GM21515 (cell line): ENCODE results near the gene NUDT3.
"Not testable (repeated sequence)": the region's sequence is repeated elsewhere in the genome, so short reads cannot be mapped to it uniquely, and the experiment has no call there.

Source experiments
- ATAC-seq: cut with Tn5 transposase; IDR thresholded peaks from one replicate; pipeline ENCODE4 v1.9.1; 2021; ENCODE audit not compliant: unreplicated experiment

NUDT3 gene

GRCh38 chr6:34393191-34393965, 909 bp upstream of the NUDT3 start:
- ATAC-seq: no peak

- peak; percentile 24 for ATAC-seq
Measured at GRCh38 chr6:34391786-34392496, 528 bp downstream of the NUDT3 start.

DNA sequence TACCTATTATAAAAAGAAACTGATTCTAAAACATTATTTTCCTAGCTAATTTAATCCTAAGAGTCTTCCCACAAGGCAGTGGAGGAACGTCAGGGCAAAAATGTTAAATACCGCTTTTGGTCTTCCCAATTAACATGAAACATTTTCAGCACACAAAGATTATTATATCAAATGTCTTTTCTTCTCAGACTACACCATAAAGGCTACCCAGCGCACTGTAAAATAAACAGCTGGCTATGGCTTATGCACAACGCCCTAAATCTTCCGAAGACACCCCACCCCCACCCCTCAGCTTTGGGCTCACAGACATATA, 1.0 kb downstream of the NUDT3 start:
- ATAC-seq: no peak

DNA sequence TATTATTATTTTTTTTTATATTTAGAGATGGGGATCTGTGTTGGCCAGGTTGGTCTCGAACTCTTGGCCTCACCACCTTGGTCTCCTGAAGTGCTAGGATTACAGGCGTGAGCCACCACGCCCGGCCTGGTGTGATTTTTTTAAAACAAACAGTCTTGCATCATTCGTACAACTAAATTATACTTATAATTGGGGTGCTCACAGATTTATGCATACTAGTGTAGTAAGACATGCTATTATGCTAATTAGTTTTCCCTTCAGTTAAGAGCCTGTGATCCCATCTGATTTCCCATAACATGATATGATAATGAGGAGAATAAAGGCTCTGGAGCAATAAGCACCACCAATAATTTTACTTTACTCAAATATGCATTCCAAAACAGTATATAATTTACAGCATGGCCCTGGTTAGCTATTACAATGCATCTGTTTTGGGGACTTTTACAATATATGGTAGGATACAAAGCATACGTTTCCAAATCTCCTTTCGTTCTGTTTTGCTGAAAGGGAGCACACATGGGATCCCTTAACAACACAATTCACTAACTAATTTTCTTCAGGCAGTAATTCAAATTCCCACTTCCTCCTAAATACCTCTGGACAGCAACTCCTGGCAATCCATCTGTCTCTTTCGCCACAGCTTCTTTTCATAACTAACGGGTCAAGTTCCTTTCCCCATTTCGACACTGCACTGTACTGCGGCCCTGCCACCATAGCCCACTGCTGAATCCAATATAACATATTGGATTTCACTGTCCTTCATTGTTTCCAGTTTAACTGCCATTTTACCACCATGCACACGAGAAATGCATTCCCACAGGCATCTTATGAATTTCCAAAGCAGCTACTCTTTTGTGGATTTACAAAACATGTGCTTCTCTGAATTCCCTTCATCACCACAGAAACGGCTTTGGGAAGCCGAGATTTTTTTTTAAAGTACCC, 1.7 kb downstream of the NUDT3 start:
- no peak for ATAC-seq

DNA sequence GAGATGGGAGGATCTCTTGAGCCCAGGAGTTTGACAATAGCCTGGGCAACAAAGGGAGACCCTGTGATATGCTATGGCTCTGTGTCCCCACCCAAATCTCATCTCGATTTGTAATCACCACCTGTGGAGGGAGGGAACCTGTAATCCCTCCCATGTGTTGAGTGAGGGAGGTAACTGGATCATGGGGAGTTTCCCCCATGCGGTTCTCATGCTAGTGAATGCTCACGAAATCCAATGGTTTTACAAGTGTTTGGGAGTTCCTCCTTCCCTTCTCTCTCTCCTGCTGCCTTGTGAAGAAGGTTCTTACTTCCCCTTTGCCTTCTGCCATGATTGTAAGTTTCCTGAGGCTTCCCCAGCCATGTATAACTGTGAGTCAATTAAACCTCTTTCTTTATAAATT, 3.4 kb downstream of the NUDT3 start:
- ATAC-seq: no peak

- ATAC-seq: no peak
Measured at GRCh38 chr6:34388421-34388820, 4.0 kb downstream of the NUDT3 start.

DNA sequence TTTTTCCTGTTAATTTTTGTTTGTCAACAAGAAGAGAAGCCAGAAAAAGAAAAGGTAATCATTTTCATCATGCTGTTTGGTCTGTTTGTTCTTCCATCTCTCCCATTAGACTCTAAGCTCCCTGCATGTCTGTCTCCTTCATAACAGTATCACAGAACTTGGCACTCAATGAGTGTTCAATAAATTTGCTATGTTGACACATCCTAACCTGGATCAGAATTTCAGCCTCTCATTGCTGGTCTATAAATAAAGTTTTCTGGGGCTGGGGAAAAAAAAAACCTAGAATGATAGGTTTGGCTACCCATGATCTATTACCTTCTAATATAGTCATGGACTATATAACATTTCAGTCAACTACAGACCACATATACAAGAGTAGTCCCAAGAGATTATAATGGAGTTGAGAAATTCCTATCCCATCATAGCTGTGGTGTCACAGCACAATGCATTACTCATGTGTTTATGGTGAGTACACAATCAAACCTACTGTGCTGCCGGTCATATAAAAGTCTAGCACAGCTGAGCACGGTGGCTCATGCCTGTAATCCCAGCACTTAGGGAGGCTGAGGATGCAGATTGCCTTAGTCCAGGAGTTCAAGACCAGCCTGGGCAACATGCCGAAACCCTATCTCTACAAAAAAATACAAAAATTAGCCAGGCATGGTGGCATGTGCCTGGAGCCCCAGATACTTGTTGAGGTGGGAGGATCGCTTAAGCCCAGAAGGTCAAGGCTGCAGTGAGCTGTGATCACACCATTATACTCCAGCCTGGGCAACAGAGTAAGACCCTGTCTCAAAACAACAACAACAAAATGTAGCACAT, 5.9 kb downstream of the NUDT3 start:
- ATAC-seq: no peak

GRCh38 chr6:34385793-34386195, 6.7 kb downstream of the NUDT3 start:
- ATAC-seq: no peak

GRCh38 chr6:34384321-34385153, 7.9 kb downstream of the NUDT3 start:
- no peak for ATAC-seq

DNA sequence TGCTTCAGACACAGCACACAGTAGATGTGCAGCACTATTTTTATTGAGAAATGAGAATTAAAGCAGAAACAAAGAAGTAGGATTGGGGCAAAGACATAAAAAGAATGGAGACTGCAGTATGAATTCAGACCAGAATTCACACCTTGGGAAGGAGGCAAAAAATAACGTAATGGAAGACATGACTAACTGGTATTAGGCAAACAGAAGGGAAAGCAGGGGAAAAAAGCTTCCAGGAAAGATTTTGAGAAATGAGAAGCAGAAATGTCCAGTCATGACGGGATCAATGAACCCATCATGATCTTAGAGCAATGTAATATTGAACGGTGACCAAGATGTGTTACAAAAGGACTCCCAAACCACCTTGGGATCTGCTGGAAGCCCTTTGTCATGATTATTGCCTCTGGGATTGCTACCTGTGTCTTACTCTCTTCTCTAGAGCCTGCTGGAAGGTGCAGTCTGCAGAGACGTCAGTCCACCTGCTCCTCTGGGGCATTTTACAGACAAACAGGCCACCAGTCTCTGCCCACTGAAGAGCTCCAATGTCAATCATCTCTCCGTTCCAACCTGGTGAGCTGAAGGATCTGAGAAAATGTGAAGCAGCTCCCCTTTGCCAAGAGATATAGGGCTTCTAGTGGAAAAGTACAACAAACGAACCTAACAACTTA, 8.7 kb downstream of the NUDT3 start:
- no peak for ATAC-seq

GRCh38 chr6:34383161-34383631, 9.3 kb downstream of the NUDT3 start:
- no peak for ATAC-seq

DNA sequence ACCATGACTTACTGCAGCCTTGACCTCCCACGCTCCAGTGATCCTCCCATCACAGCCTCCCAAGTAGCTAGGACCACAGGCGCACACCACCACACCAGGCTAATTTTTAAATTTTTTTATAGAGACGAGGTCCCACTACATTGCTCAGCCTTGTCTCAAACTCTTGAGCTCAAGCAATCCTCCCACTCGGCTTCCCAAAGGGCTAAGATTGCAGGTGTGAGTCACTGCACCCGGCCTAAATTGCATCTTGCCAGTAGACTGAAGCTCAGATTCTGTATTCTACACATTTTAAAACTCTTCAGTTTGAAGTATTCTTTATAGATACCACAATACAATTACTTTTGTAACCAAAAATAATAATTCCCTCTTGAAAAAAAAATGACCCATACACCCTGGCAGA, 11.4 kb downstream of the NUDT3 start:
- ATAC-seq: no peak

DNA sequence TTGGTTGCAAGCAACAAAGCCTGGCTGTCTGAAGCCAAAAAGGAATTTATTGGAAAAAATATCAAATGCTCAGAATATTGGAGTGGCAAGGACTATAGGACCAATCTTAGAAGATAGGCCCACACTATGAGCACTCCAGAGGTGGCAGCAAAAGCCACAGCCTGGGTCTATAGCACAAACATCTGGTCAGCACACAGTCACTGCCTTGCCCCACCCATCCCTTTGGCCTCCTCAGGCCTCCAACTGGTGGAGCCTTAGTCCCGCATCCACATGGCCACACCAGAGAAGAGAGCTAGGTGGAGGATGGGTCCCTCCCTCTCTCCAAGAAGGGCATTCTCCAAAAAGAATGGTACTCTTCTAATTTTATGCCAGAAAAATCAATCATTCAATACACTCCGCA, 14.0 kb downstream of the NUDT3 start:
- no peak for ATAC-seq

- ATAC-seq: no peak
Measured at GRCh38 chr6:34377984-34378383, 14.5 kb downstream of the NUDT3 start.

DNA sequence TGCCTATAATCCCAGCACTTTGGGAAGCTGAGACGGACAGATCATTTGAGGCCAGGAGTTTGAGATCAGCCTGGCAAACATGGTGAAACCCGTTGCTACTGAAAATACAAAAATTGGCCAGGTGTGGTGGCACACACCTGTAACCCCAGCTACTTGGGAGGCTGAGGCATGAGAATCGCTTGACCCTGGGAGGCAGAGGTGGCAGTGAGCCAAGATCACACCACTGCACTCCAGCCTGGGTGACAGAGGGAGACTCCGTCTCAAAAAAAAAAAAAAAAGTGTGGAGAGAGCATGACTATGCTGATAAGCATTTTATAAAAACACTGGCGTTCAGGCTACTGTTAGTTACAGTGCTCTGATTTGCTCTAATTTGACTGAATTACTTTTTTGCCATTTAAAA, 14.9 kb downstream of the NUDT3 start:
- not testable (repeated sequence) for ATAC-seq

DNA sequence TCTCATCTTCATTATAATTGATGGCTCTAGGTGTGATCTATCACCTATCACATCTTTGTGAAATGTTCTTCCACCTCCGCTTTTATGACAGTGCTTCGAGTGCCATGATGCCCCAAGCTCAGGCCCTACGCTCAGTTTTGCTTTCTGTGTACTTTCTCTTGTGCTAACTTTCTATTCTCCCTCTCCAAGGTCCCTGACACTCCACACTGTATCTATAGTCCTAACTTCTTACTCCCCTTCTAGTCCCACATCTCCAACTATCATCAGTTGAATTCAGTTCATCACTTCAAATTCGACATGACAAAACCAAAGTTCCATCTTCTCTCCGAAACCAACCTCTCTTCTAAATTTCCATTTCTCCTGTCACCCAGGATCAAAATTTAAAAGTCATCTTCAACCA, 16.6 kb downstream of the NUDT3 start:
- no peak for ATAC-seq

- no peak for ATAC-seq
Measured at GRCh38 chr6:34374508-34374907, 18.0 kb downstream of the NUDT3 start.

DNA sequence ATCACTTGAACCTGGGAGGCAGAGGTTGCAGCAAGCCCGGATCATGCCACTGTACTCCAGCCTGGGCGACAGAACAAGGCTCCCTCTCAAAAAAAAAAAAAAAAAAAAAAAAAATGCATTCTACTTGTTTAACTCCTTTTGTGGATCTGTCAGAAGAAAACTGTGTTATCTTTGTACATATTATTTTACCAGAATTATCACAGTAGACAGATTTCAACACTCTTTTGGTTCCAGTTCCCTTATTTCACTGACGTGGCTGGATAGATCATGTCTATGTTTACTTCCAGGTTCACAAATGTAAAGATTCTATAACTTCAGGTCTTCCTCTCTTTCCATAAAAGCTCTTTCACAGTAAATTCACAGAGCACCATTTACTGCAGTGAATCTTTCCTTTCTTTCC, 18.4 kb downstream of the NUDT3 start:
- ATAC-seq: no peak

DNA sequence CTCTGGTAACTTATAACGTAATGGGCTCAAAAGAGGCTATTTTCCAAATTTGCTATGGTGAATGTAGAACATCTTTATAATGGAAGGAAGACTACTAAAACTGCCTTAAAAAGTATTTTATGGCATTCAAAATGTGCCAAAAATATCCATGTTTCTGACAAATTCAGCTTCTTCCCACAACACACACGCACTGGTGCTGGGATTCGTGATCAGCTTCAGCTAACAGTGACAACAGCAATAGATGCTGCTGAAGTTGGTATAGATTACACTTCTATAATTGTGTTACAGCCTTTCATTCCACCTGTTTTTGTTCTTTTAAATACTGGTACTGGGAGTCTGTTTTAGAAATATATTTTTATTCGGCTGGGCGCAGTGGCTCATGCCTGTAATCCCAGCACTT, 19.0 kb downstream of the NUDT3 start:
- no peak for ATAC-seq
